GM12878 (cell line): Measurements from ENCODE around the gene SFXN5. TPM values are rescaled to one million over a fixed set of nuclear protein-coding genes. Genes with fewer than 3 reads are reported as not detected.

ENCODE experiments used
- ATAC-seq: fragments of 200-7000 bp; cut with Tn5 transposase; 3 replicates; pipeline ENCODE4 v1.9.1; 2020; ENCODE audit warnings: mild to moderate bottlenecking, moderate library complexity
- BruUV-seq: library from RNA; stranded (reverse); fragments of 400-500 nt; replicated peaks from 2 replicates; lab custom pipeline; 2021; lab: Mats Ljungman, UMichigan
- CTCF ChIA-PET: fragments of 300-600 bp; sonication (Branson Sonifier 250); formaldehyde crosslinking; extraction: SDS; loops from one replicate; lab custom pipeline; 2021; ENCODE audit warnings: inconsistent platforms; lab: Yijun Ruan, JAX
- POLR2A ChIA-PET: fragments of 350-600 bp; formaldehyde crosslinking; extraction: SDS; loops from one replicate; lab custom pipeline; 2021; ENCODE audit warnings: inconsistent platforms; lab: Charles Lee
- RAD21 ChIA-PET: fragments of 300-600 bp; sonication (Branson Sonifier 250); formaldehyde crosslinking; loops from one replicate; lab custom pipeline; 2023; ENCODE audit warnings: antibody characterized with exemption; ENCODE audit not compliant: unreplicated experiment; lab: Charles Lee
- SMC1A ChIA-PET: fragments of 300-600 bp; sonication (Branson Sonifier 250); formaldehyde crosslinking; loops from one replicate; lab custom pipeline; 2023; ENCODE audit not compliant: unreplicated experiment, uncharacterized antibody; lab: Charles Lee
- DNase-seq: peaks from one replicate; pipeline ENCODE4 v3.0.0-alpha.2; 2011; ENCODE audit warnings: low read depth, low spot score
- FAIRE-seq: peaks from 3 replicates; lab custom pipeline; 2011; peaks lifted over from hg19 to GRCh38; lab: Jason Lieb, UNC
- H2AFZ ChIP-seq: 2 replicates; pipeline ENCODE4 v1.6.0; 2011; ENCODE audit warnings: low read depth, low read length, control low read depth; ENCODE audit not compliant: control insufficient read depth
- H3K27ac ChIP-seq: 2 replicates; pipeline ENCODE4 v1.5.1; 2011; ENCODE audit warnings: control low read depth; ENCODE audit not compliant: control insufficient read depth, insufficient read depth
- H3K27me3 ChIP-seq, 2 experiments: replicated peaks in 1 of 2; 2 replicates each; pipeline versions ENCODE4 v1.6.0 to v1.6.1; 2011; ENCODE audit warnings: low read length in 1 of 2; ENCODE audit not compliant: control insufficient read depth in 2 of 2, insufficient read depth in 2 of 2
- H3K36me3 ChIP-seq, 2 experiments: 2 replicates each; pipeline ENCODE4 v1.5.1; 2011; ENCODE audit warnings: low read length in 1 of 2; ENCODE audit not compliant: control insufficient read depth in 2 of 2, insufficient read depth in 2 of 2
- H3K4me1 ChIP-seq: 2 replicates; pipeline ENCODE4 v1.6.1; 2011; ENCODE audit warnings: mild to moderate bottlenecking, low read length, moderate library complexity, mixed read lengths; ENCODE audit not compliant: control insufficient read depth, insufficient read depth
- H3K4me2 ChIP-seq: 2 replicates; pipeline ENCODE4 v1.6.0; 2011; ENCODE audit warnings: control low read depth; ENCODE audit not compliant: control insufficient read depth, insufficient read depth
- H3K4me3 ChIP-seq: fragments of 200-600 bp; sonication (generic); 2 replicates; pipeline ENCODE4 v1.5.1; 2016
- H3K79me2 ChIP-seq: 2 replicates; pipeline ENCODE4 v1.6.0; 2011; ENCODE audit warnings: low read length; ENCODE audit not compliant: control insufficient read depth, insufficient read depth
- H3K9ac ChIP-seq: 2 replicates; pipeline ENCODE4 v1.8.0; 2011; ENCODE audit warnings: low read length, control low read depth, mixed read lengths; ENCODE audit not compliant: control insufficient read depth, insufficient read depth
- H3K9me3 ChIP-seq: replicated peaks from 3 replicates; pipeline ENCODE4 v1.5.1; 2011; ENCODE audit warnings: mild to moderate bottlenecking, low read length; ENCODE audit not compliant: control insufficient read depth, insufficient read depth
- H4K20me1 ChIP-seq: 2 replicates; pipeline ENCODE4 v1.6.0; 2011; ENCODE audit not compliant: control insufficient read depth, insufficient read depth
- GABPA ChIP-seq: IDR thresholded peaks from 2 replicates; pipeline ENCODE4 v1.6.1; 2014; ENCODE audit warnings: antibody characterized with exemption, low read depth, mild to moderate bottlenecking, inconsistent platforms
- HCFC1 ChIP-seq: fragments of 150-350 bp; IDR thresholded peaks from 2 replicates; pipeline ENCODE4 v1.6.1; 2014; ENCODE audit warnings: low read length
- KLF5 ChIP-seq: fragments of 450-650 bp; IDR thresholded peaks from 2 replicates; pipeline ENCODE4 v1.6.1; 2014; ENCODE audit warnings: mild to moderate bottlenecking; ENCODE audit not compliant: partially characterized antibody
- MEF2A ChIP-seq: IDR thresholded peaks from 2 replicates; pipeline ENCODE4 v1.6.1; 2011; ENCODE audit warnings: low read depth, mild to moderate bottlenecking, low read length, moderate library complexity; ENCODE audit not compliant: insufficient read depth
- NFYB ChIP-seq: IDR thresholded peaks from 2 replicates; pipeline ENCODE4 v1.6.1; 2011; ENCODE audit warnings: low read depth, mild to moderate bottlenecking, low read length, improper control_type of control experiment, moderate library complexity; ENCODE audit not compliant: insufficient read depth
- PAX5 ChIP-seq: IDR thresholded peaks from 2 replicates; pipeline ENCODE4 v1.6.1; 2011; ENCODE audit warnings: low read depth, low read length, borderline replicate concordance
- TCF12 ChIP-seq: IDR thresholded peaks from 2 replicates; pipeline ENCODE4 v1.6.1; 2011; ENCODE audit warnings: low read depth, mild to moderate bottlenecking, low read length
- TCF3 ChIP-seq: IDR thresholded peaks from 2 replicates; pipeline ENCODE4 v1.6.1; 2012; ENCODE audit warnings: low read depth, mild to moderate bottlenecking, low read length, borderline replicate concordance; ENCODE audit not compliant: insufficient read depth
- WRNIP1 ChIP-seq: IDR thresholded peaks from 2 replicates; pipeline ENCODE4 v1.6.1; 2011; ENCODE audit warnings: low read depth, low read length, improper control_type of control experiment, borderline replicate concordance
- ZNF24 ChIP-seq: fragments of 450-650 bp; IDR thresholded peaks from 2 replicates; pipeline ENCODE4 v1.6.1; 2017; ENCODE audit warnings: antibody characterized with exemption, mild to moderate bottlenecking
- ZNF622 ChIP-seq: fragments of 450-650 bp; IDR thresholded peaks from 2 replicates; pipeline ENCODE4 v1.6.1; 2017; ENCODE audit warnings: mild to moderate bottlenecking, inconsistent platforms
- WGBS: methylation state at CpG from one replicate; pipeline ENCODE4 v1.1.6; 2016; ENCODE audit warnings: low lambda C conversion rate; ENCODE audit not compliant: insufficient replicate concordance, insufficient coverage; ENCODE audit errors: missing lambda C conversion rate; 5-methylcytosine and 5-hydroxymethylcytosine counted together
- in situ Hi-C: fragments of 300-500 bp; cut with MboI; formaldehyde crosslinking; loops from 9 replicates; pipeline ENCODE4 v1.14.3; 2018; ENCODE audit warnings: mixed read lengths
- intact Hi-C: fragments of 100-400 bp; cut with micrococcal nuclease; formaldehyde crosslinking; loops from one replicate; pipeline ENCODE4 v1.14.2; 2022; ENCODE audit not compliant: unreplicated experiment
- polyA plus RNA-seq, 11 experiments: library from polyadenylated mRNA; depleted of rRNA in 4 of 11; unstranded in 6 of 11; stranded (reverse) in 5 of 11; fragments of >200 nt; fragmentation: Nextera tagmentation in 4 of 11; fragmentation: Illumina TruSeq in 1 of 11; extraction: Ambion mirVana in 4 of 11; extraction: Trizol in 1 of 11; gene quantifications; 1 replicate in 1 of 11; 2 replicates in 10 of 11; pipeline versions ENCODE4 v1.2.1 to v1.2.3, GENCODE V29; 2011 to 2016; ENCODE audit warnings: inconsistent platforms in 2 of 11, missing spikeins in 2 of 11, low read depth in 1 of 11
- total RNA-seq, 4 experiments: library from RNA; depleted of rRNA in 3 of 4; stranded (reverse); fragments of >200 nt in 3 of 4; fragmentation: Illumina TruSeq in 1 of 4; extraction: Trizol in 1 of 4; gene quantifications; 2 replicates each; pipeline versions ENCODE4 v1.2.1 to v1.2.3, GENCODE V29; 2013 to 2021
- TF ChIP-seq, protein P1 (sequence below): fragments of 450-650 bp; IDR thresholded peaks from 2 replicates; pipeline ENCODE4 v1.6.1; 2017; ENCODE audit warnings: mild to moderate bottlenecking, moderate library complexity
- TF ChIP-seq, protein P2 (sequence below), 3 experiments: IDR thresholded peaks in 2 of 3; conservative IDR thresholded peaks in 1 of 3; 2 replicates each; pipeline ENCODE4 v1.5.1; 2011; ENCODE audit warnings: low read depth in 3 of 3, low read length in 3 of 3, mild to moderate bottlenecking in 3 of 3, control low read depth in 2 of 3, moderate library complexity in 2 of 3, inconsistent platforms in 1 of 3, mixed read lengths in 1 of 3; ENCODE audit not compliant: control insufficient read depth in 2 of 3, insufficient read depth in 1 of 3; ENCODE audit errors: extremely low read depth in 1 of 3

The SFXN5 gene
- total and polyA plus RNA-seq, 10 of the 15 experiments (the other 5 are each of a cell fraction or from before 2014, with no cell fraction given), result 3.3 to 15.9 (median 11.2) TPM

- POLR2A ChIA-PET, result no interaction called here
- SMC1A ChIA-PET, result interaction anchor here (0.7 kb wide), 1 partner anchor 144 kb away, joined by 3 read pairs; no protein-coding TSS in a partner anchor
- in situ Hi-C loops, result no loop called here
- Histone ChIP-seq H3K4me3 (no peak overlapping the region), H3K27ac (no peak overlapping the region), H3K27me3 (no peaks in the 10 kb centered on the region; a peak in 1 of 4 replicates), H3K4me2 (no peak overlapping the region), H4K20me1 (no peaks in the 10 kb centered on the region), H3K9me3 (no peaks in the 10 kb centered on the region), H3K36me3 (no peaks in the 10 kb centered on the region), H2AFZ (no peak overlapping the region), H3K79me2 (peaks cover 2% of the 10 kb centered on the region; the same call in 1 of the 2 replicates), H3K4me1 (no peaks in the 10 kb centered on the region), H3K9ac (no peak overlapping the region)
- 42% methylated on average over 2 of the region's 2 CpGs for WGBS
- CTCF ChIA-PET, result no interaction called here
- no peak for FAIRE-seq
- BruUV-seq, result no TSS peak
- no peak for DNase-seq
- no peak for TF ChIP-seq HCFC1
- no peak for TF ChIP-seq TCF12
- TF ChIP-seq PAX5, result no peak
- TF ChIP-seq ZNF24, result no peak
- TF ChIP-seq TCF3, result no peak
- RAD21 ChIA-PET, result interaction anchor here (1.0 kb wide), 1 partner anchor 76 kb away, joined by 3 read pairs; no protein-coding TSS in a partner anchor
- ATAC-seq, result no peak
- intact Hi-C loops, result no loop called here
Measured at GRCh38 chr2:73068147-73068546, 3.4 kb downstream of the SFXN5 start.

DNA sequence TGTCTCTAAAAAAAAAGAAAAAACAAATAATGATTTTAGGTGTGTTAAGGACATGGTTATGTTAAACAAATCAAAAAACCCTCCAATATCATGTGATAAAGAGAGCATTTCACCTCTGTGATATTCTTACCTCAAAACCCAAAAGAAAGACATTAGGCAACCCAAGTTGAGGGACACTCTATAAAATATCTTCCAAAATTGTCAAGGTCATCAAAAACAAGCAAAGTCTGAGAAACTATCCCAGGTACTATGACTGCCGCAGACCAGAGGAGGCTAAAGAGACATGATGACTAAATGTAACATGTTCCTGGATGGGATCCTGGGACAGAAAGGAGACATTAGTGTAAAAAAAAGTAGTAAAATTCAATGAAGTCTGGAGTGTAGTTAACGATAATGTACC, 4.5 kb downstream of the SFXN5 start:
- ATAC-seq (no peak), FAIRE-seq (no peak), DNase-seq (no peak)
- H3K27me3 ChIP-seq, result no peaks in the 10 kb centered on the region; a peak in 1 of 4 replicates
- H4K20me1 ChIP-seq, result no peaks in the 10 kb centered on the region
- no peak overlapping the region for H3K9ac ChIP-seq
- intact Hi-C loops, result no loop called here
- no peak overlapping the region for H3K27ac ChIP-seq
- 83% methylated on average over 2 of the region's 2 CpGs for WGBS
- CTCF ChIA-PET, result no interaction called here
- no peak overlapping the region for H2AFZ ChIP-seq
- SMC1A ChIA-PET, result no interaction called here
- RAD21 ChIA-PET, result no interaction called here
- H3K9me3 ChIP-seq, result no peaks in the 10 kb centered on the region
- H3K4me1 ChIP-seq, result no peaks in the 10 kb centered on the region
- BruUV-seq, result no TSS peak
- no peaks in the 10 kb centered on the region for H3K36me3 ChIP-seq
- in situ Hi-C loops, result no loop called here
- H3K79me2 ChIP-seq, result peaks cover 2% of the 10 kb centered on the region; the same call in 1 of the 2 replicates
- H3K4me2 ChIP-seq, result no peak overlapping the region
- no peak overlapping the region for H3K4me3 ChIP-seq
- POLR2A ChIA-PET, result no interaction called here
- TF ChIP-seq MEF2A (no peak), WRNIP1 (no peak), ZNF622 (no peak), KLF5 (no peak), GABPA (no peak), NFYB (no peak)
- TF ChIP-seq, protein P1, sequence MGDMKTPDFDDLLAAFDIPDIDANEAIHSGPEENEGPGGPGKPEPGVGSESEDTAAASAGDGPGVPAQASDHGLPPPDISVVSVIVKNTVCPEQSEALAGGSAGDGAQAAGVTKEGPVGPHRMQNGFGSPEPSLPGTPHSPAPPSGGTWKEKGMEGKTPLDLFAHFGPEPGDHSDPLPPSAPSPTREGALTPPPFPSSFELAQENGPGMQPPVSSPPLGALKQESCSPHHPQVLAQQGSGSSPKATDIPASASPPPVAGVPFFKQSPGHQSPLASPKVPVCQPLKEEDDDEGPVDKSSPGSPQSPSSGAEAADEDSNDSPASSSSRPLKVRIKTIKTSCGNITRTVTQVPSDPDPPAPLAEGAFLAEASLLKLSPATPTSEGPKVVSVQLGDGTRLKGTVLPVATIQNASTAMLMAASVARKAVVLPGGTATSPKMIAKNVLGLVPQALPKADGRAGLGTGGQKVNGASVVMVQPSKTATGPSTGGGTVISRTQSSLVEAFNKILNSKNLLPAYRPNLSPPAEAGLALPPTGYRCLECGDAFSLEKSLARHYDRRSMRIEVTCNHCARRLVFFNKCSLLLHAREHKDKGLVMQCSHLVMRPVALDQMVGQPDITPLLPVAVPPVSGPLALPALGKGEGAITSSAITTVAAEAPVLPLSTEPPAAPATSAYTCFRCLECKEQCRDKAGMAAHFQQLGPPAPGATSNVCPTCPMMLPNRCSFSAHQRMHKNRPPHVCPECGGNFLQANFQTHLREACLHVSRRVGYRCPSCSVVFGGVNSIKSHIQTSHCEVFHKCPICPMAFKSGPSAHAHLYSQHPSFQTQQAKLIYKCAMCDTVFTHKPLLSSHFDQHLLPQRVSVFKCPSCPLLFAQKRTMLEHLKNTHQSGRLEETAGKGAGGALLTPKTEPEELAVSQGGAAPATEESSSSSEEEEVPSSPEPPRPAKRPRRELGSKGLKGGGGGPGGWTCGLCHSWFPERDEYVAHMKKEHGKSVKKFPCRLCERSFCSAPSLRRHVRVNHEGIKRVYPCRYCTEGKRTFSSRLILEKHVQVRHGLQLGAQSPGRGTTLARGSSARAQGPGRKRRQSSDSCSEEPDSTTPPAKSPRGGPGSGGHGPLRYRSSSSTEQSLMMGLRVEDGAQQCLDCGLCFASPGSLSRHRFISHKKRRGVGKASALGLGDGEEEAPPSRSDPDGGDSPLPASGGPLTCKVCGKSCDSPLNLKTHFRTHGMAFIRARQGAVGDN, result no peak
- TF ChIP-seq, protein P2, sequence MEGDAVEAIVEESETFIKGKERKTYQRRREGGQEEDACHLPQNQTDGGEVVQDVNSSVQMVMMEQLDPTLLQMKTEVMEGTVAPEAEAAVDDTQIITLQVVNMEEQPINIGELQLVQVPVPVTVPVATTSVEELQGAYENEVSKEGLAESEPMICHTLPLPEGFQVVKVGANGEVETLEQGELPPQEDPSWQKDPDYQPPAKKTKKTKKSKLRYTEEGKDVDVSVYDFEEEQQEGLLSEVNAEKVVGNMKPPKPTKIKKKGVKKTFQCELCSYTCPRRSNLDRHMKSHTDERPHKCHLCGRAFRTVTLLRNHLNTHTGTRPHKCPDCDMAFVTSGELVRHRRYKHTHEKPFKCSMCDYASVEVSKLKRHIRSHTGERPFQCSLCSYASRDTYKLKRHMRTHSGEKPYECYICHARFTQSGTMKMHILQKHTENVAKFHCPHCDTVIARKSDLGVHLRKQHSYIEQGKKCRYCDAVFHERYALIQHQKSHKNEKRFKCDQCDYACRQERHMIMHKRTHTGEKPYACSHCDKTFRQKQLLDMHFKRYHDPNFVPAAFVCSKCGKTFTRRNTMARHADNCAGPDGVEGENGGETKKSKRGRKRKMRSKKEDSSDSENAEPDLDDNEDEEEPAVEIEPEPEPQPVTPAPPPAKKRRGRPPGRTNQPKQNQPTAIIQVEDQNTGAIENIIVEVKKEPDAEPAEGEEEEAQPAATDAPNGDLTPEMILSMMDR (IDR thresholded peaks at IDR 0.05 in 2 of 3, conservative IDR thresholded peaks at IDR 0.05 in 1 of 3; ENCODE audit: control insufficient read depth in 2 of 3, extremely low read depth in 1 of 3, insufficient read depth in 1 of 3, low read depth in 3 of 3, low read length in 3 of 3), result no peak
